HG02763 (cell line): ENCODE data around the gene ZGRF1.
A peak's percentile ranks its signal among the peaks of the same experiment; 100 is the strongest.
"Not testable (repeated sequence)": the region's sequence is repeated elsewhere in the genome, so short reads cannot be mapped to it uniquely, and the experiment has no call there.

Experiments
- ATAC-seq: cut with Tn5 transposase; IDR thresholded peaks from one replicate; pipeline ENCODE4 v1.9.1; 2021; ENCODE audit warnings: mild to moderate bottlenecking, moderate library complexity; ENCODE audit not compliant: unreplicated experiment

The ZGRF1 gene

DNA sequence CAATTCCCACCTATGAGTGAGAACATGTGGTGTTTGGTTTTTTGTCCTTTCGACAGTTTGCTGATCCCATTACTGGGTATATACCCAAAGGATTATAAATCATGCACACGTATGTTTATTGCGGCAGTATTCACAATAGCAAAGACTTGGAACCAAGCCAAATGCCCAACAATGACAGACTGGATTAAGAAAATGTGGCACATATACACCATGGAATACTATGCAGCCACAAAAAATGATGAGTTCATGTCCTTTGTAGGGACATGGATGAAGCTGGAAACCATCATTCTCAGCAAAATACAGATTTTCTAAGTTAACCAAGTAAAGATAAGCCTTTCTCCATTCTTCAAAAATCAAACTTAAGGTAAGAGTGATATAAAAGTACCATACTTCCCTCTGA lies 82.4 kb downstream of the ZGRF1 start:
- not testable (repeated sequence) for ATAC-seq

DNA sequence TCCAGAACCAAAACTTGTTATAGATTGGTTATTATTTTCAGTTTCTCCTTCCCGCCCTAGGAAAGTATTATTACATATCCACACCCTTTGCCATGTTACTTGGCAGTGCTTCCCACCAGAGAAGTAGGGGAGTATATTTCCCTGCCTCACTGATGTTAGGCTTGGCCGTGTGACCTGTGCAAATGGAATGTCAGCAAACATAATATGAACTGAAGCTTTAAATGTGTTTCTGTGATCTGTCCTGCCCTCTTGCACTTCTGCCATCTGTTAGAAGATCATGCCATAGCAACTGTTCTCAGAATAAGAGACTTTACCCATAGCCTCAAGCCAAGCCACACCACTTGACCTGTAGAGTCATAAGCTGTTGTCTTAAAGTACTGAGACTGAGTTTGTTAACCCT lies 84.0 kb downstream of the ZGRF1 start:
- no peak for ATAC-seq

DNA sequence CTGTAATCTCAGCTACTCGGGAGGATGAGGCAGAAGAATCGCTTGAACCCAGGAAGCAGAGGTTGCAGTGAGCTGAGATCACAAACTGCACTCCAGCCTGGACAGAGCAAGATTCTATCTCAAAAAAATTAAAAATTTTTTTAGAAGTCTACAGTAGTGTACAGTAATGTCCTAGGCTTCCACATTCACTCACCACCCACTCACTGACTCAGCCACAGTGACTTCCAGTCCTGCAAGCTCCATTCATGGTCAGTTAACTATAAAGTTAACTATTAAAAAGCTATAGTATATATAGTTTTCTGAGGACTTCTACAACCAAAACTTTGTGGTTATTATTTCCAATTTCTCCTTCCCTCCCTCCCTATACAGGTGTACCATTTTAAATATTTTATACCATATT lies 86.0 kb downstream of the ZGRF1 start:
- no peak for ATAC-seq

DNA sequence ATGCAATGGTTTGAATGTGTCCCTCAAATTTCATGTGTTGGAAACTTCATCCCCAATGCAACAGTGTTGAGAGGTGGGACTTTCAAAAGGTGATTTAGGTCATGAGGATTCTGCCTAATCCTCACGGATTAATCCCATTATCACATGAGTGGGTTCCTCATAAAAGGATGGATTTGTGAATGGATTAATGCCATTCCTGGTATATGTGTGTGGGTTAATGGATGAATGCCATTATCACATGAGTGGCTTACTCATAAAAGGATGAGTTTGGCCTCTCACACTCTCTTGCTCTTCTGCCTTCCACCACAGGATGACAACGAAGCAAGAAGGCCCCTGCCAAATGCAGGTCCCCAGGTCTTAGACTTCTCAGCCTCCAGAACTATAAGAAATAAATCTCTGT lies 90.2 kb downstream of the ZGRF1 start:
- ATAC-seq, result no peak

DNA sequence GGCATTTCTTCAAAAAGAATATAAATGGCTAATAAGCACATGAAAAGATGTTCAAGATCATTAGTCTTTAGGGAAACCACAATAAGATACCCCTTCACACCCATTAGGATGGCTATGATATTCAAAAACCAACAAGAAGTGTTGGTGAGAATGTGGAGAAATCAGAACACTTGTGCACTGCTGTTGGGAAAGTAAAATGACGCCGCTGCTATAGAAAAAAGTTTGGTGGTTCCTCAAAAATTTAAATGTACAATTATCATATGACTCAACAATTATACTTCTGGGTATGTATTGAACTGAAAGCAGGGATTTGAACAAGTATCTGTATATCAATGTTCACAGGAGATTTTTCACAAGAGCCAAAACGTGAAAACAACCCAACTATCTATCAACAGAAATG lies 91.4 kb downstream of the ZGRF1 start:
- ATAC-seq, result no peak

DNA sequence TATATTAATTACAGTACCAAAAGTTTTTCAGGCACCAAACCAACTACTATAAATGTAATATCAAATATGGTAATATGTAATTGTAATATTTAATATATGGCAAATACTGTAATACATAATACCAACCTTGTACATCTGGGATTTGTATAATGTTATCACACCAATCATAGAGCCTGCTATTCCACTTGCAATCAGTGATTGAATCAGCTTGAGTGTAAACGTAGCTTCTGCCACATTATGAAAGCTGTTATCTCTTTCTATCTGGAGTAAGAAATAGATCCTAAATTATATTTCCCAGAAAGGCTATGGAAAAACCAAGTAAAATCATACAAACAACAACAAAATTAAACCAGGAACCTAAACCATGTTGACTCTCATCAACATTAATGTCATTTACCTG lies 96.0 kb downstream of the ZGRF1 start:
- ATAC-seq, result no peak

DNA sequence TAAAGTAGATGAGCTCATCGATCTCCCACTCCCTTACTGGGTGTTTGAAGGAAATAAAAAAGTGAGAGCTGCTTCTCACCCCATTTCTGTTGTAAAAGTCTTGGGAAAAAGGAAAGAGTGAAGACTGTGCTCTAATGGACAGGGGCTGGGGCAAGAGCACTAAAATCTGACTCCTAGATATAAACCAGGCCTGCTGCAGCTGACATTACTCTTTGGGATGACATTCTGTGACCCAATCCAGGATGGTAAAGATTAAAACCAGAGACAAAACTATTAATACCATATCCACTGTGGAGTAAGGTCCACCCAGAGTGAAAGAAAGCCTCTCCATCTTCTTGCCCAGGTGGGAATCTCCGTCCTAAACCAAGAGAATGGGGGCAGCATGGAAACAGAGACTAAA lies 100.6 kb downstream of the ZGRF1 start:
- no peak for ATAC-seq

DNA sequence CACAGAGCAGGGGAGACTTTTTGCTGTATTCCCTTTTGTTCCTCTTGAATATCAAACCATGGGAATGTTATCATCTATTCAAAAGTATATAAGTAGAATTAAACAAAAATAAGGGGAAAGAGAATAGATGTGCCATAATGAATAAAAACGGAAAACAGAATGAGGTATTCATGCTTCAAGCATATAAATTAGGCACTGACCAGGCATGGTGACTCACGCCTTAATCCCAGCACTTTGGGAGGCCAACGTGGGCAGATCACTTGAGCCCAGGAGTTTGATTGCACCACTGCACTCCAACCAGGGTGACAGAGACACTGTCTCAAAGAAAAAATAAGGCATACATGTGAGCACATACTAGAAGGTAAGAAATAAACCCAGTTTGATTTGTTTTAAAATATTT lies 104.4 kb downstream of the ZGRF1 start:
- no peak for ATAC-seq

DNA sequence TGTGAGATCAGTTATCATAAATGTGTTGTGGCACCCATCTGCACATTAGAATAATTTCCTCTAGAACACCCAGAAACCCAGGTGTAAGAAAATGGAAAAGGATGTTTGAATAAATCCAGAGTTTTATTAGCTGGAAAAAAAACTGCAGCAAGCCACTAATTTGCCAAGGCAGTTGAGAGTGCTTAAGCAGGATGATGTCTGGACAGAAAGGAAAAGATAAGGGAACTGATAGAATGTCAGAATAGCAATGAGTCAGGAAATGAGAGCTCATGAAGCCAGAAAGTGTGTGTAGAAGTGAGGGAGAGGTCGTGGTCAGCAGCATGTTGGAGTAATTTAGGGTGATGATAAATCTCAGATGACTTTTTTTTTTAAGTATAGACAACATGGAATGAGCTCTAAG lies 105.6 kb downstream of the ZGRF1 start:
- no peak for ATAC-seq

DNA sequence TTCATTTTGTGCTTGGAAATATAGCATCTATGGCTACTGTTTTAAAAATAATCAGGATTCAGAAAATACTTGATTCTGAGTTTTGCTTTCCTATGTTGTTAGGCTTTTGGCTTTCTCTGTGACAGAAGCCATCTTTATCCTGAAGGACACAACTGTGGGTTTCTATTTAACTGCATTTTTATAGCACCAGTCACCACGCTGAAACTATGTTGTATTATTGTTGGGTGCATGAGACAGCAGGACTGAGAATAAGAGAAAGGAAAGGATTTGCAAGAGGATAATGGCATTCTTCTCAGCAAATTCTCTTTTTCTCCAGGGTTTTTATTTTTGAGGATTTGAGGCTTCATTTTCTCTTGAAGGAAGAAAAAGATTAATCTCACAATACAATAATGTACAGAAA lies 110.6 kb downstream of the ZGRF1 start:
- no peak for ATAC-seq

DNA sequence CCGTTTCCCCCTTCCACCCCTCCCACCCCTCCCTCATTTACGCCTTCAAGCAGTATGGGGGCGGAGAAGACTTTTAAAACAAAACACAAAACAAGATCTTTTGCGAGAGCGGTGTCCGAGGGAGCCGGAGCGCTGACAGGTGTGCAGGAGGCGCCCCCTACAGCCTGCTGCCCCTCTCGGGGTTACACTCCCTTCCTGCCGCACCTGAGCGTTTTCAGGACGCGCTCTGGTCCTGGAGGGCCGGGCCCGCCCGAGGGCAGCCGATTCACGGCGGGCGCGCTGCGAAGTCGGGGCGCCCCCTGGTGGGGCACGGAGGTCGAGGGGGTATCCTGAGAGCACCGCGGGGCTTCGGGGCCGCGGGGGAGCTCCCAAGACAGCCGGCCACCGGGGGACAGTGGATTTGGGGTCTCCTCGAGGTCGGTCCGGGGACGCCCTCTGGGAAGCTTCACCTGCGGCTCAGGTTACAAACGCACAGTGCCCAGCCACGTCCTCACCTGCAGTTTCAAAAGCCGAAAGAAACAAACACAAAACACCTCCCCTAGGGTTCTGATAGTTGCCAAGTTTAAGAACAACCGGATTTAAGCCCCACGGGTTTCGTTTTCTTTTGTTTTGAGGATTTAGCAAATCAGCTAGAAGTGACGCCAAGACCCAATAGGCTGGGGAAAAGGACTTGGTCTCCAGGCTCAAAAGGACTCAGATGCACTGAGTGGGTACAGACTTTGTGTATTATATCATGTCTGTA lies 112.8 kb downstream of the ZGRF1 start:
- ATAC-seq, result peak; percentile 86

DNA sequence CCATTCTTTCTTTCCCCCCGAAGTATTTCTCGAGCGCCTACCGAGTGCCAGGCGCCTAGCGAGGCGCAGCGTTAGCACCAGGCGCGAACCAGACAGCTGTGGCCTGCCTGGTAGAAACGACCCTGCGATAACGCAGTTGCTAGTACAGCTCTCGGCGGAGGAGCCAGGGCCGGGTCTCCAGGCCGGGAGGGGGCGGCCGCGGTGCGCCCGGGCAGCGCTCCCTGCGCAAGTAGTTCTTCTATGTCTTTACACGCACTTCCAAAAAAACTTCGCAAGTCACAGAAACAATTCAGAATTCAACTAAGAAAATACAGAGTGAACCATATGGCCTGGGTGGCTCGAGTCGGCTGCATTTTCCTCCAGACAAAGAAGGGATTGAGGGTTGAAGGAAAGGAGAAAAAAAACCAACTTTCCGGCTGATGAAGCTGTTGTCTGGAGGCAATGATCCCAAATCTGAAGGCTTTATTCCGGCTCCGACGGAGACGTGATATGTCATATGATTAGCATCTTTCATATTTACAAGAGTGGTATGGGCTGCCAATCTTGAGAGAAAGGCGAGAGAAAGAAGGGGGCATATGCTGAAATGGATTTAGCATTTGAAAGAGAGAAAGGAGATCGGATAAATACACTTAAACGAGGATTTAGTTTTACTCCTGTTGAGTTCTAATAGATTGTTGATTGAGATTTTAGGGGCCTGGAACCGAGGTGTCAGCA lies 113.5 kb downstream of the ZGRF1 start:
- ATAC-seq, result peak; percentile 35

DNA sequence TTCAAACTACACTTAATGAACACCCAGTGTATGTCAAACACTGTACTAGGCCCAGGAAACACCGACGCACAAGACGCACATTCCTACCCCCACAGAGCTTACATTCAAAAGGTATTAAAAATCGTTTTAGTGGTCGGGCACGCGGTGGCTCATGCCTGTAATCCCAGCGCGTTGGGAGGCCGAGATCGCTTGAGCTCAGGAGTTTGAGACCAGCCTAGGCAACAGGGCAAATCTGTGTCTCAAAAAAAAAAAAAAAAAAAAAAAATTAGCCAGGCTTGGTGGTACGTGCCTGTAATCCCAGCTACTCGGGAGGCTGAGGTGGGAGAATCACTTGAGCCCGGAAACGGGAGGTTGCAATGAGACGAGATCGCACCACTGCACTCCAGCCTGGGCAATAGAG lies 114.3 kb downstream of the ZGRF1 start:
- not testable (repeated sequence) for ATAC-seq

DNA sequence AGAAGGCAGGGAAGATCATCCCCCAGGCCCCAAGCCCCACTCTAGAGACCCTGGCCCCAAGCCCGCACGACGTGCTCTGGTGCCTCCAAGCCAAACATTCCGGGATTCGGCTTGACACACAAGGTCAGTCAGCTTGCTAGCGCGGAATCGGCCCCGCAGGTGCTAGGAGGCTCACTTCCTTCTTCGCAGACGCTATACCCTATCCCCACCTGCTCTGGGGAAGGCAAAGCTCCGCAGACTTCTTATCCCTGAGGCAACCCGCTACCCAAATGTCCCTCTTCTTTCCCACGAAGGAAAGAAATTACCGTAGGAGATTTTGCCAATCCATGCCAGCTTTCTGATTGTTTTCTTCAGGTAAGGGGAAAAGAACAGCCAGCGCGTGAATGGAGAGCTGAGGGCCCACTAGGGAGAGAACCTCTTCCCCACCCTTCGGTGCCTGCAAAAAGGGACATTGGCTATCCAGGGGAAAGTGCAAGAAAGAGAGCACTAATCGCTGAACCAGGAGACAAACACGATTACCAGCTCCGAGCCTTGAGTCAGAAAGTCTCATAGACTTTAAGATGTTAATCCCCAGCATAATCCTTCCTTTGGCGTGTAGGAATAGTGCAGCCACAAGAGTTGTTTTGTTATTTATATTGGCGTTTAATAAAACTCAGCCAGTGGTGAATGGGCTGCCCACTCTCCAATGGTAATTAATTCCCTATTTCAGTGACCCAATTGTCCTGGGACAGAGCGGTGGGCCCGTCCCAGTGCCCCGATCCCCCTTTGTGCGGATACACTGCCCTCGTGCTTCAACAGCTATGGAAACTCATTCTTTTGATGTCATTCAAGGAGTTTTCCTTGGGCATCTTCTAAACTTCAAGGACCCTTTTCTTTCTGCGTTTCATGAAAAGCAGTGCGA lies 115.3 kb downstream of the ZGRF1 start:
- ATAC-seq, result no peak

DNA sequence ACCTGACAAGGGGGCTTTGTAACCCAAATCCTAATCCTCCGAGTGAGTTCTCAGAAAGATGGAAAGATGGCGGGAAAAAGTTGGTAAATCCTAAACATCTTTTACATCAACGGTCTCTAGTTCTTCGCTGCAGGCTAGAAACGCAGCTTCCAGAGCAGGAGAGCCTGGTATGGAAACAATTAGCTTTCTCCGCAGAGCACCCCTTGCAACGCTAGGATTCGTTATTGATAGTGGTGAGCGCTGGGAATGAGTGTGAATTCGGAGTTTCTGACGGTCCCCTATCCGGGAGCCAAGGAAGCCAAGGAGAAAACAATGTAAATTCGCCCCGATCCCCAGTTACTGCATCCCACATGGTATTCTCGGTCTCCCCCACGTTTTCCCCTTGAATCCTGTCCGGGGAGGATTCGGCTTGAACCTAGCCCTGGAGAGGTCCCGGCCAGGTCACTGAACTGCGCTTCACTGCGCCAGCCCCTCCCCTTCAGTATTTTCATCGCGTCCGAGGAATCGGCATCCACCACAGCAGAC lies 116.0 kb downstream of the ZGRF1 start:
- no peak for ATAC-seq

DNA sequence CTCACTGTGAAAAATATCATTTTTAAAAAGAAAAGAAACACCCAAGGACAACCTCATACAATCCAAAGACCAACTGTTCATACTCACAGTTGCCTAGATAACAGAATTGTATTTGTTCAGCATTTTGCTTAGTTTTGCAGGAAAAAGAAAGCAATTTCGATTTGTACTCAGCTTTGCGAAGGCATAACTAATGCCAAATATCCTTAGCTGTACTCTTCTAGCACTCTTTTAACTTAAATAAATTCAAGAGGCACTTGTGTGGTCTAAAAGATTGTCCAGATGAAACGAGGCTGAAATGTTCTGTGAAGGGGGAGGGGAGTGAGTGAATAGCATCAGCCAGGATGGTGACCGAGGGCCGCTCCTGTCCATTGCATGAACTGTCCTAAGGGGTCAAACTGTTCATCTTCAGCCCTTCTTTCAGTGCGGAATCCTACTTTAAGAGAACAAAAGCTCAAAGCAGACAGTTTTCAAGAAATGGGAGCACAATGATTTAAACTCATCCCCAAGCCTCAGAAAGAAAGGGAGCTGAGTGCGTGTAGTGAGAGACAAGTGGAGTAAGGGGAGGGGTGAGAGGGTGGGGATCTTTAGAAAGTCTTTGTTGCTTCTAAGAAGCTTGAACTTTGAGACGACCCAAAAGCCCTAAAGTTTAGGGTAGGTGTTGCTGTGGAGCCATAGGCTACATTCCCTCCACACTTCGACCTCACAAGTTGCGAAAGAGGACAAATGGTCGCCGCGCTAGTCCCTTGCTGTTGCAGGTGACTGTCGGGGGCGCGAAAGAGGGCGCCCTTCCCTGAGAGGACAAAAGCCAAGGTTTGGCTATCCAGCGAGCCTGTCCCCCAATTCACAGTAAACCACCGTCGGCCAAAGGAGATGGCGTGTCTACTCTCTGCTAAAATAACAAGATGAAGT lies 116.8 kb downstream of the ZGRF1 start:
- no peak for ATAC-seq

DNA sequence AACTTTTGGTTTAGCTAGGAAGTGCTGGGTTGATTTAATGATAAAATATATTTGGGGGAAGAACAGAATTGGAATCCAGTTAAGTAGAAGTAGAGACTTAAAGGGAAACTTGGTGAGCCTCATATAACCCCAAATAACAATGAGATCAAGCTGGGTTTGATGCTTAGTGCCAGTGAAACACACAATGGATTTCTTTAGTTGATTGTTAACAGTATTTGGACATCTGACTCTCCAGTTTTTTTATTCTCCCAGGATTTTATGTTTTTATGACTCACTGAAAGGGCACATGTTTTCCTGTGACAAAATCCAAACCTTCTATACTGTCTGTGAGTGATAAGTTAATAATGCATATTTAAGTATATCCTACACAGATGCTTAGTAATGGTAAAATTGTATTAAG lies 118.0 kb downstream of the ZGRF1 start:
- no peak for ATAC-seq

DNA sequence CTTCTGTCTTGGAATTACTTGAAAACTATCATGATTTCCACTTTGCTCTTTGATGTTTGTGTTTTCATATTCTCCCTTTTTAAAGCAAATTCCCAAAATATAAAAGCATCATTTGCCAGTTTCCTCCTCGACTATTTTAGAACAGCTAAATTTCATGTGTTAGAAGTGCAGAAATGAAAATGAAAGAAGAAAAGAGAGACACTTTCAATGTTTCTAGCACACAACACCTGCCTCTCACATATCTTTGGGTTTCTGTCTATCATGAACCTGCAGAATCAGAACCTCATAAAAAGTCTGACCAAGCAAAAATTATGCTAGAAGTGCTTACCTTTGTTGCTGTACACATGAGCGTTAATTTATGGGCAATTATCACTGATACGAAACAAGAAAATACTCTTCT lies 118.8 kb downstream of the ZGRF1 start:
- ATAC-seq, result no peak

DNA sequence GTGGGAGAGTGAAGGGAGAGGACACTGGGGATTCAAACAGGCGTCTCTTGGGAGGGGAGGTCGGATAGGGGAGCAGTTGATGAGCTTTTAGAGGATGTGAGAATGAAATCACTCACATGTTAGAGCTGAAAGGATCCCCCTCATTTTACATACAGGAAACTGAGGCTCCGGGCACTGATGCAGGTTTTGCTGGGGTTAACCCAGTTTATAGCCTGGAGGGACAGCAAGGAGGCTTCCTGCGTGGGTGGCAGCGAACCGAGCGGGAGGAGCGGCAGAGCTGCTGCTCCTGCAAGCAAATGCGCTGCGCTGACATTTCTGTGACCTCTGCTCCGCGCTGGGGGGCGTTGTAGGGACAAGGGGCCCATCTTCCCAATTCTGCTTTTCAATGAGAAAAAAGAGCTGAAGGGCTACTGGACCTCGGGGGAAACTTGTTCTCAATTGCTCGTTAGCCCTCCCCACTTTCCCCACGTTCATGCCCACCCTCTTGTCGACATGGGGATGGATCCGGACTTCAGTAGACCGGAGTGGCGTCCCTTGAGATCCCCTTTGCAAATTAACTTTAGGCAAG lies 119.6 kb downstream of the ZGRF1 start:
- peak; percentile 19 for ATAC-seq

DNA sequence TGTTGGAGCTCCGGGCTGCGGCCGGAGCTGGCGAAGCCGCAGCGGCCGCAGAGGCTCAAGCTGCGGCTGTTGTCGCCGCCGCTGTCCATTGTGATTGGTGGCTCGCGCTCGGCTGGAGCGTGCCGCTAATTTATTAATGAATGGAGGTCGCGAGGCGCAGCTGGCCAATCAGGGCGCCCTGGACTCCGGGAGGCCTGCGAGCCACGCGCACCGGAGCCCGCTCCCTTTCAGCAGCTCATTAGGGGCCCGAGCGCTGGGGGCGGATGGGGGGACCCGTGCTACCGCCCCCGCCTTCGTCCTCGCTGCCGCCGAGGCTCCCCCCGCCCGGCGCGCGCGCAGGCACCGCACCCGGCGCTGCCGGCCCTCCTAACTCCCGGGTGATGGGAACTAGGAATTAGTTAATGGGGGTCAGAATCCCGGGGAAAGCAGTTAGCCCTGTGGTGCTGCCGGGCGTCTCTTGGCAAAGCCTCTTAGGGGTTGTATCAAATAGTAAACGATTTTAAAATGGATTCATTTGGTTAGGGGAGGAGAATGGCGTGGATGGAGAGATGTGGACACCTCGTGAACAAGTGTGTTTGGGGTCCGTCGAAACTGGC lies 120.1 kb downstream of the ZGRF1 start:
- peak; percentile 21 for ATAC-seq
